GM12872 (cell line): ENCODE data around the gene MYT1.

ENCODE experiments used
- CTCF ChIP-seq: IDR thresholded peaks from 3 replicates; pipeline ENCODE4 v1.5.1; 2011; ENCODE audit warnings: low read depth, mild to moderate bottlenecking, low read length, moderate library complexity; ENCODE audit not compliant: insufficient read depth

The MYT1 gene

GRCh38 chr20:64121586-64121985 is 42.7 kb upstream of the MYT1 start:
- no peak for TF ChIP-seq CTCF

- TF ChIP-seq CTCF = no peak
These were observed 35.0 kb upstream of the MYT1 start for GRCh38 chr20:64129146-64129782.

GRCh38 chr20:64130271-64130670 is 34.0 kb upstream of the MYT1 start:
- no peak for TF ChIP-seq CTCF

- TF ChIP-seq CTCF = no peak
These were observed 33.4 kb upstream of the MYT1 start for GRCh38 chr20:64130876-64131275.

GRCh38 chr20:64131406-64131805 is 32.8 kb upstream of the MYT1 start:
- TF ChIP-seq CTCF = peak; percentile 37

- TF ChIP-seq CTCF = no peak
These were observed 30.3 kb upstream of the MYT1 start for GRCh38 chr20:64133951-64134407.

- no peak for TF ChIP-seq CTCF
These were observed 28.1 kb upstream of the MYT1 start for GRCh38 chr20:64136004-64136710.
